A549 (cell line): Measurements from ENCODE around the gene DPH5.

Source experiments
- CEBPB ChIP-seq, 2 experiments: fragments of >200 bp in 1 of 2; sonication (Bioruptor Twin) in 1 of 2; formaldehyde crosslinking in 1 of 2; IDR thresholded peaks; 2 replicates each; pipeline ENCODE4 v1.6.1; 2012 to 2016
- EP300 ChIP-seq, 2 experiments: fragments of >200 bp; sonication (Bioruptor Twin); formaldehyde crosslinking; IDR thresholded peaks; 2 replicates in 1 of 2; 3 replicates in 1 of 2; pipeline ENCODE4 v1.6.1; 2016 to 2017
- MAZ ChIP-seq: fragments of 150-350 bp; IDR thresholded peaks from 2 replicates; pipeline ENCODE4 v1.6.1; 2014; ENCODE audit warnings: antibody characterized with exemption, low read depth, low read length, borderline replicate concordance
- NR3C1 ChIP-seq: fragments of >200 bp; sonication (Bioruptor Twin); formaldehyde crosslinking; IDR thresholded peaks from 3 replicates; pipeline ENCODE4 v1.6.1; 2017
- POLR2A ChIP-seq: IDR thresholded peaks from 2 replicates; pipeline ENCODE4 v1.6.1; 2012; ENCODE audit warnings: mild to moderate bottlenecking, low read length
- RAD21 ChIP-seq, 2 experiments: fragments of >200 bp in 1 of 2; sonication (Bioruptor Twin) in 1 of 2; formaldehyde crosslinking in 1 of 2; IDR thresholded peaks in 1 of 2; conservative IDR thresholded peaks in 1 of 2; 2 replicates in 1 of 2; 3 replicates in 1 of 2; pipeline ENCODE4 v1.6.1; 2012 to 2018; ENCODE audit warnings: inconsistent platforms in 1 of 2
- TF ChIP-seq, protein P1 (sequence below): fragments of >200 bp; sonication (Bioruptor Twin); formaldehyde crosslinking; IDR thresholded peaks from 3 replicates; pipeline ENCODE4 v1.5.1; 2016
- TF ChIP-seq, protein P2 (sequence below): fragments of 250-450 bp; sonication (Bioruptor Pico); IDR thresholded peaks from 2 replicates; pipeline ENCODE4 v1.5.0; 2020; ENCODE audit warnings: low read depth, mild to moderate bottlenecking, moderate library complexity

DNA sequence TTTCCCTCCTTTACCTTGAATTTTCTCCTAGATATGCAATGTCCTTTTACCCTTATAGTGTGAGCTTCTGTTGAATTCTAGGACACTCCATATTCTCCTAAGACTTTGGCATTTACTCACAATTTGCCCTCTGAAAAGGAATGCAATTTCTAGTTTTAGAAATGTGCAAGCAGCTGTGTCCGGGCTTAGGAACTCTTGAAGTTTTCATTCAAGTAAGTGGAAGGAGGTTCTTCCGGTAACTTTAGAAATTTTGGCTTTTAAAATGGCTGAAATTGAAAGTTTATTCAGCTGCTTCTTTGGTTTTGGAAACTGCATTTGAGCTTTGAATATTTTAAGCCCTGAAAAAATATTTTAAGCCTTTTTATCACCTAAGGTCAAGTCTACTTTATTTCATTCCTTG is 56.3 kb downstream of the DPH5 start:
- TF ChIP-seq CEBPB (IDR thresholded peaks at IDR 0.05) (no peak), RAD21 (conservative IDR thresholded peaks at IDR 0.05 in 1 of 2, IDR thresholded peaks at IDR 0.05 in 1 of 2) (no peak), POLR2A (no peak), MAZ (no peak), NR3C1 (no peak), EP300 (IDR thresholded peaks at IDR 0.05) (no peak)
- TF ChIP-seq, protein P1, sequence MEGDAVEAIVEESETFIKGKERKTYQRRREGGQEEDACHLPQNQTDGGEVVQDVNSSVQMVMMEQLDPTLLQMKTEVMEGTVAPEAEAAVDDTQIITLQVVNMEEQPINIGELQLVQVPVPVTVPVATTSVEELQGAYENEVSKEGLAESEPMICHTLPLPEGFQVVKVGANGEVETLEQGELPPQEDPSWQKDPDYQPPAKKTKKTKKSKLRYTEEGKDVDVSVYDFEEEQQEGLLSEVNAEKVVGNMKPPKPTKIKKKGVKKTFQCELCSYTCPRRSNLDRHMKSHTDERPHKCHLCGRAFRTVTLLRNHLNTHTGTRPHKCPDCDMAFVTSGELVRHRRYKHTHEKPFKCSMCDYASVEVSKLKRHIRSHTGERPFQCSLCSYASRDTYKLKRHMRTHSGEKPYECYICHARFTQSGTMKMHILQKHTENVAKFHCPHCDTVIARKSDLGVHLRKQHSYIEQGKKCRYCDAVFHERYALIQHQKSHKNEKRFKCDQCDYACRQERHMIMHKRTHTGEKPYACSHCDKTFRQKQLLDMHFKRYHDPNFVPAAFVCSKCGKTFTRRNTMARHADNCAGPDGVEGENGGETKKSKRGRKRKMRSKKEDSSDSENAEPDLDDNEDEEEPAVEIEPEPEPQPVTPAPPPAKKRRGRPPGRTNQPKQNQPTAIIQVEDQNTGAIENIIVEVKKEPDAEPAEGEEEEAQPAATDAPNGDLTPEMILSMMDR = no peak
- TF ChIP-seq, protein P2, sequence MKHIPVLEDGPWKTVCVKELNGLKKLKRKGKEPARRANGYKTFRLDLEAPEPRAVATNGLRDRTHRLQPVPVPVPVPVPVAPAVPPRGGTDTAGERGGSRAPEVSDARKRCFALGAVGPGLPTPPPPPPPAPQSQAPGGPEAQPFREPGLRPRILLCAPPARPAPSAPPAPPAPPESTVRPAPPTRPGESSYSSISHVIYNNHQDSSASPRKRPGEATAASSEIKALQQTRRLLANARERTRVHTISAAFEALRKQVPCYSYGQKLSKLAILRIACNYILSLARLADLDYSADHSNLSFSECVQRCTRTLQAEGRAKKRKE (CRISPR knock-in tag) = no peak
